Left ventricle myocardium inferior (tissue), 1 donor: ENCODE data around the gene KCNQ1. TPM values are rescaled to one million over a fixed set of nuclear protein-coding genes. Genes with fewer than 3 reads are reported as not detected.

ENCODE experiments used
- DNase-seq: peaks from one replicate; pipeline ENCODE4 v3.0.0-alpha.2; 2020
- H3K27ac ChIP-seq: fragments of 200-600 bp; replicated peaks from 2 replicates; pipeline ENCODE4 v1.8.0; 2021
- H3K27me3 ChIP-seq: fragments of 200-600 bp; 2 replicates; pipeline ENCODE4 v1.8.0; 2021; ENCODE audit warnings: low read depth
- H3K36me3 ChIP-seq: fragments of 200-600 bp; 2 replicates; pipeline ENCODE4 v1.8.0; 2021
- H3K4me1 ChIP-seq: fragments of 200-600 bp; 2 replicates; pipeline ENCODE4 v1.8.0; 2021
- H3K4me3 ChIP-seq: fragments of 200-600 bp; 2 replicates; pipeline ENCODE4 v1.8.0; 2021; ENCODE audit warnings: mild to moderate bottlenecking, moderate library complexity
- H3K9me3 ChIP-seq: fragments of 200-600 bp; replicated peaks from 2 replicates; pipeline ENCODE4 v1.8.0; 2021
- CTCF ChIP-seq: fragments of 200-600 bp; IDR thresholded peaks from 2 replicates; pipeline ENCODE4 v1.8.0; 2021; ENCODE audit warnings: antibody characterized with exemption, mild to moderate bottlenecking, borderline replicate concordance
- intact Hi-C: fragments of 100-400 bp; cut with micrococcal nuclease; formaldehyde crosslinking; loops from one replicate; pipeline ENCODE4 v1.11.0; 2022
- total RNA-seq: library from RNA; stranded (reverse); fragmentation: NEBNext Ultra II Directional; extraction: Animal tissue kit (Norgen Biotek cat#: 25700); gene quantifications from one replicate; pipeline ENCODE4 v1.2.1, GENCODE V29; 2021
- donor health status: DM: no; HTN: yes; CAD: no; lungs with severe emphysema.

KCNQ1 gene
- total RNA-seq, 1 donor from 2014 or later = 41.8 TPM

GRCh38 chr11:2724653-2725367 lies 280.0 kb downstream of the KCNQ1 start:
- Histone ChIP-seq H3K27ac (peak overlapping the region; percentile 57), H3K9me3 (no peaks in the 10 kb centered on the region), H3K36me3 (no peaks in the 10 kb centered on the region), H3K4me1 (peaks cover 25% of the 10 kb centered on the region), H3K27me3 (no peaks in the 10 kb centered on the region), H3K4me3 (no peak overlapping the region)
- intact Hi-C loops = no loop called here
- TF ChIP-seq CTCF = no peak
- peak; percentile 64 for DNase-seq

DNA sequence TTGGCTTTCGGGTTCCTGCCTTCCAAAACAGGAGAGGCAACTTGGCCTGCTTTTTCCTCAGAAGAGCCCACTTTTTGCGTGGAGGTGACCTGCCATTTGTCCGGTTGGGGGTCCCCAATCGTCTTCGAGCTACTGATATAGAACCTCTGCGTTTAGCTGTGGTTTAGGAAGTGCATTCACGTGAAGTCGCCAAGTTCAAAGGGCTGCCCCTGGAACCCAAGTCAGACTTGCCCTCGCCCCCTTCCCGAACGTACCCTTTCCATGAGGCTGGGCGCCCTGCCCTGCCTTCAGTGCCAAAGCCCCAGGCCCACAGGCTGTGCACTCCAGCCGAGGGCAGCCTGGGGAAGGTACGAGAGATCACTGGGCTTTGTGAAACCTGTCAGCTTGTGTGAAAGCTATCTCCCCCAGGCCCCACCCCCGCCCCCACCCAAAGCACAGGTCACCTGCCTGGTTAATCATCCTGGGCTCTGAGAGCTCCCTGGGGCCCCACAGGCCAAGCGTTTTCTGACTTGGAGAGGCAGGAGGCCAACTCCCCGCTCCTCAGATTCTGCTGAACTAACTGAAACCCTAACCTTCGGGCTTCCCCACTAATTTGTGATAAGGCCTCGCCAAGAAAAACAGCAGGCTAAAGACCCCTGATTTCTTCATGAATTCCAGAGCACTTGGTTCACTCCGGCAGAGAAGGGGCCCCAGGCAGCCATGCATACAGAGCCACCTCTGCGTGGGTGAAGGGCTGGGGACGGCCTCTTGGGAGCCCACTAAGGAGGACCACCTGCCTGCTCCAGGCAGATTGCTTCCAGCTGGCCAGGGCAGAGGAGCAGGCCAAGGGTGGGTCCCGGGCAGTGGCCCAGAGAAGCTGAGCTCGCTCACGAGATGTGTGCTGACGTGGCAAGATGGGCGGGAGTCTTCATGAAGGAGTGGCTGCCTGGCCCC lies 280.8 kb downstream of the KCNQ1 start:
- Histone ChIP-seq H3K36me3 (no peaks in the 10 kb centered on the region), H3K4me1 (peaks cover 34% of the 10 kb centered on the region), H3K27ac (peak overlapping the region; percentile 57), H3K4me3 (no peak overlapping the region), H3K9me3 (no peaks in the 10 kb centered on the region), H3K27me3 (no peaks in the 10 kb centered on the region)
- intact Hi-C loops = no loop called here
- peak; percentile 74 for DNase-seq
- no peak for TF ChIP-seq CTCF

DNA sequence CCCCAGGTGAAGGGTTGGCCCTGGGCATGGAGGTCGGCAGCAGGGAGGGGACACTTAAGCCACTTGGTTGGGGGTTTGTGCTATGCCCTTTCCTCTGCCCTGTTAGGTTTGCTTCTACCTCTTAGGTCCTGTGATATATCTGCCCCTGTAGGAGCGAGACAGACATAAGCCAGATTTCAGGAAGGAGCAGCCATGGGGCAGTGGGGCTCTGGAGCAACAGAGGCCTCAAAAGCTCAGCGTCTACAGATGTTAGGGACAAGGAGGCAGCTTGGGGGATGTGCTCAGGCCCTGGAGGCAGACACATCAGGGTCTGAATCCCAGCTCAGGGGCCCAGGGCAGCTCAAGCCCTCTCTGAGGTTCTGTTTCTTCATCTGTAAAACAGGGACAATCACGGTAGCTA lies 282.2 kb downstream of the KCNQ1 start:
- intact Hi-C loops = no loop called here
- Histone ChIP-seq H3K27ac (no peak overlapping the region), H3K36me3 (no peaks in the 10 kb centered on the region), H3K4me3 (no peak overlapping the region), H3K4me1 (peaks cover 41% of the 10 kb centered on the region), H3K9me3 (no peaks in the 10 kb centered on the region), H3K27me3 (no peaks in the 10 kb centered on the region)
- no peak for TF ChIP-seq CTCF
- no peak for DNase-seq

GRCh38 chr11:2728128-2728662 lies 283.4 kb downstream of the KCNQ1 start:
- no peak overlapping the region for H3K4me3 ChIP-seq
- no peaks in the 10 kb centered on the region for H3K36me3 ChIP-seq
- no peaks in the 10 kb centered on the region for H3K27me3 ChIP-seq
- no peak for DNase-seq
- H3K4me1 ChIP-seq = peaks cover 41% of the 10 kb centered on the region
- H3K9me3 ChIP-seq = no peaks in the 10 kb centered on the region
- intact Hi-C loops = no loop called here
- no peak overlapping the region for H3K27ac ChIP-seq
- no peak for TF ChIP-seq CTCF

- peaks cover 41% of the 10 kb centered on the region for H3K4me1 ChIP-seq
- TF ChIP-seq CTCF = no peak
- H3K4me3 ChIP-seq = no peak overlapping the region
- no peaks in the 10 kb centered on the region for H3K9me3 ChIP-seq
- H3K27ac ChIP-seq = no peak overlapping the region
- no peak for DNase-seq
- H3K27me3 ChIP-seq = no peaks in the 10 kb centered on the region
- no peaks in the 10 kb centered on the region for H3K36me3 ChIP-seq
- intact Hi-C loops = no loop called here
These were observed 284.0 kb downstream of the KCNQ1 start for GRCh38 chr11:2728663-2729332.
